HepG2 (cell line): ENCODE results near the gene SIRT7. TPM values are rescaled to one million over a fixed set of nuclear protein-coding genes. Genes with fewer than 3 reads are reported as not detected.

Source experiments
- BCL6 ChIP-seq: IDR thresholded peaks from 2 replicates; pipeline ENCODE4 v1.6.1; 2016; ENCODE audit warnings: missing genetic modification reagents, missing compliant biosample characterization
- CREBL2 ChIP-seq: sonication (generic); formaldehyde crosslinking; IDR thresholded peaks from 2 replicates; pipeline ENCODE4 v1.8.1; 2023; ENCODE audit warnings: missing genetic modification reagents, mild to moderate bottlenecking, borderline replicate concordance
- DZIP1 ChIP-seq: sonication (generic); formaldehyde crosslinking; IDR thresholded peaks from 2 replicates; pipeline ENCODE4 v1.5.0; 2020; ENCODE audit warnings: mild to moderate bottlenecking, missing genetic modification reagents
- FOXA3 ChIP-seq: IDR thresholded peaks from 2 replicates; pipeline ENCODE4 v1.6.1; 2016; ENCODE audit warnings: missing genetic modification reagents, missing compliant biosample characterization
- HBP1 ChIP-seq: IDR thresholded peaks from 2 replicates; pipeline ENCODE4 v1.6.1; 2016; ENCODE audit warnings: low read depth, control low read depth
- HDAC1 ChIP-seq: sonication (generic); formaldehyde crosslinking; IDR thresholded peaks from 2 replicates; pipeline ENCODE4 v1.5.1; 2020; ENCODE audit warnings: mild to moderate bottlenecking, missing genetic modification reagents
- HOXA3 ChIP-seq: sonication (generic); formaldehyde crosslinking; IDR thresholded peaks from 2 replicates; pipeline ENCODE4 v1.5.0; 2020; ENCODE audit warnings: missing genetic modification reagents
- IKZF4 ChIP-seq: sonication (generic); formaldehyde crosslinking; IDR thresholded peaks from 2 replicates; pipeline ENCODE4 v1.5.1; 2020; ENCODE audit warnings: borderline replicate concordance, mild to moderate bottlenecking, low read depth, missing genetic modification reagents; ENCODE audit errors: not compliant biosample characterization
- MTA1 ChIP-seq: sonication (generic); formaldehyde crosslinking; IDR thresholded peaks from 2 replicates; pipeline ENCODE4 v1.4.0; 2020; ENCODE audit warnings: missing genetic modification reagents, mild to moderate bottlenecking, borderline replicate concordance
- SETDB1 ChIP-seq: sonication (generic); formaldehyde crosslinking; IDR thresholded peaks from 2 replicates; pipeline ENCODE4 v1.5.1; 2020; ENCODE audit warnings: missing genetic modification reagents, mild to moderate bottlenecking, borderline replicate concordance
- SRSF1 ChIP-seq: fragments of 200-400 bp; formaldehyde crosslinking; optimal IDR thresholded peaks from 2 replicates; pipeline ENCODE3; 2017; ENCODE audit warnings: mild to moderate bottlenecking, low read depth, low read length, moderate library complexity
- ZBTB3 ChIP-seq: sonication (generic); formaldehyde crosslinking; IDR thresholded peaks from 2 replicates; pipeline ENCODE4 v1.4.0; 2020; ENCODE audit warnings: low read depth, mild to moderate bottlenecking, moderate library complexity, missing genetic modification reagents, borderline replicate concordance
- ZBTB7B ChIP-seq: sonication (generic); formaldehyde crosslinking; IDR thresholded peaks from 2 replicates; pipeline ENCODE4 v1.4.0; 2020; ENCODE audit warnings: missing genetic modification reagents
- ZNF10 ChIP-seq: sonication (generic); formaldehyde crosslinking; IDR thresholded peaks from 2 replicates; pipeline ENCODE4 v1.4.0; 2020; ENCODE audit warnings: mild to moderate bottlenecking, low read depth, missing genetic modification reagents, borderline replicate concordance
- ZNF264 ChIP-seq: sonication (generic); formaldehyde crosslinking; IDR thresholded peaks from 2 replicates; pipeline ENCODE4 v1.4.0; 2020; ENCODE audit warnings: missing genetic modification reagents
- ZNF274 ChIP-seq: sonication (generic); formaldehyde crosslinking; IDR thresholded peaks from 2 replicates; pipeline ENCODE4 v1.5.1; 2020; ENCODE audit warnings: mild to moderate bottlenecking, missing genetic modification reagents
- ZNF431 ChIP-seq: sonication (generic); formaldehyde crosslinking; IDR thresholded peaks from 2 replicates; pipeline ENCODE4 v1.9.0; 2022; ENCODE audit warnings: missing genetic modification reagents, low read depth, mild to moderate bottlenecking, borderline replicate concordance
- ZNF441 ChIP-seq: sonication (generic); formaldehyde crosslinking; IDR thresholded peaks from 2 replicates; pipeline ENCODE4 v1.7.0; 2021; ENCODE audit warnings: missing genetic modification reagents, borderline replicate concordance
- ZNF501 ChIP-seq: sonication (generic); formaldehyde crosslinking; IDR thresholded peaks from 2 replicates; pipeline ENCODE4 v1.5.1; 2020; ENCODE audit warnings: mild to moderate bottlenecking, moderate library complexity, missing genetic modification reagents
- ZNF530 ChIP-seq: sonication (generic); formaldehyde crosslinking; IDR thresholded peaks from 2 replicates; pipeline ENCODE4 v1.5.0; 2020; ENCODE audit warnings: low read depth, mild to moderate bottlenecking, missing genetic modification reagents
- ZNF549 ChIP-seq: sonication (generic); formaldehyde crosslinking; IDR thresholded peaks from 2 replicates; pipeline ENCODE4 v1.5.0; 2020; ENCODE audit warnings: missing genetic modification reagents
- ZNF660 ChIP-seq: sonication (generic); formaldehyde crosslinking; IDR thresholded peaks from 2 replicates; pipeline ENCODE4 v1.5.1; 2020; ENCODE audit warnings: mild to moderate bottlenecking, low read depth, missing genetic modification reagents, borderline replicate concordance
- ZNF792 ChIP-seq: IDR thresholded peaks from 2 replicates; pipeline ENCODE4 v1.6.1; 2016
- ZNF879 ChIP-seq: sonication (generic); formaldehyde crosslinking; IDR thresholded peaks from 2 replicates; pipeline ENCODE4 v1.8.1; 2023; ENCODE audit warnings: missing genetic modification reagents
- ZSCAN25 ChIP-seq: sonication (generic); formaldehyde crosslinking; IDR thresholded peaks from 2 replicates; pipeline ENCODE4 v1.8.0; 2022; ENCODE audit warnings: mild to moderate bottlenecking, missing genetic modification reagents
- ZSCAN30 ChIP-seq: sonication (generic); formaldehyde crosslinking; IDR thresholded peaks from 2 replicates; pipeline ENCODE4 v1.5.0; 2020; ENCODE audit warnings: mild to moderate bottlenecking, missing genetic modification reagents
- polyA plus RNA-seq, 8 experiments: library from polyadenylated mRNA; depleted of rRNA in 3 of 8; stranded (reverse) in 7 of 8; unstranded in 1 of 8; fragments of >200 nt; fragmentation: Illumina TruSeq in 4 of 8; extraction: Trizol in 4 of 8; gene quantifications; 2 replicates each; pipeline versions ENCODE4 v1.2.1 to v1.2.3, GENCODE V29; 2011 to 2016; ENCODE audit warnings: low read depth in 4 of 8, missing spikeins in 1 of 8, mixed read lengths in 1 of 8; ENCODE audit not compliant: insufficient read depth in 1 of 8
- total RNA-seq, 5 experiments: library from RNA; depleted of rRNA; stranded (reverse); fragments of >200 nt; fragmentation: Illumina TruSeq; extraction: Trizol; gene quantifications; 2 replicates each; pipeline ENCODE4 v1.2.3, GENCODE V29; 2016; ENCODE audit warnings: low read depth in 1 of 5

SIRT7 gene
- total and polyA plus RNA-seq, 2 of the 13 experiments (the other 11 are each of a cell fraction or from before 2014, with no cell fraction given): 8.3 to 24.8 TPM

- TF ChIP-seq CREBL2 (CRISPR knock-in tag) (no peak; the same call in 1 of the 2 replicates), IKZF4 (CRISPR knock-in tag) (peak; percentile 14), ZSCAN25 (CRISPR knock-in tag) (peak; percentile 6; the same call in 1 of the 2 replicates), ZSCAN30 (CRISPR knock-in tag) (0 out of 2 replicates have a peak, but pooled peaks have one; percentile 63), ZNF501 (CRISPR knock-in tag) (peak; percentile 65; the same call in 1 of the 2 replicates), HBP1 (CRISPR knock-in tag) (no peak), MTA1 (CRISPR knock-in tag) (peak; percentile 15; the same call in 1 of the 2 replicates), FOXA3 (CRISPR knock-in tag) (0 out of 2 replicates have a peak, but pooled peaks have one; percentile 9), DZIP1 (0 out of 2 replicates have a peak, but pooled peaks have one; percentile 9), ZNF274 (peak; percentile 36; the same call in 1 of the 2 replicates), HOXA3 (CRISPR knock-in tag) (no peak), ZNF549 (CRISPR knock-in tag) (no peak), ZNF530 (CRISPR knock-in tag) (no peak), ZNF792 (CRISPR knock-in tag) (0 out of 2 replicates have a peak, but pooled peaks have one; percentile 5), ZNF441 (CRISPR knock-in tag) (no peak), ZBTB3 (no peak), SETDB1 (no peak), BCL6 (no peak), SRSF1 (peak; percentile 81), HDAC1 (CRISPR knock-in tag) (0 out of 2 replicates have a peak, but pooled peaks have one; percentile 24), ZNF10 (CRISPR knock-in tag) (no peak), ZNF660 (CRISPR knock-in tag) (no peak), ZNF879 (no peak), ZNF431 (CRISPR knock-in tag) (no peak), ZBTB7B (CRISPR knock-in tag) (peak; percentile 13; the same call in 1 of the 2 replicates), ZNF264 (CRISPR knock-in tag) (no peak)
Observed at GRCh38 chr17:81958633-81959342, 40.8 kb upstream of the SIRT7 start (continued).
